Activated CD8-positive, alpha-beta T cell treated with anti-CD3 and anti-CD28 coated beads, Interleukin-2, amount 10 ng/mL, durations not matched to agents 7 days and 5 days (primary cell): ENCODE data around the gene YKT6. TPM values are rescaled to one million over a fixed set of nuclear protein-coding genes. Genes with fewer than 3 reads are reported as not detected.
"Not testable (repeated sequence)": the region's sequence is repeated elsewhere in the genome, so short reads cannot be mapped to it uniquely, and the experiment has no call there.

Experiments
- ATAC-seq: fragments of 150-1000 bp; cut with Tn5 transposase; one replicate; pipeline ENCODE4 v1.10.0; 2021; ENCODE audit warnings: moderate library complexity
- CTCF ChIA-PET: fragments of 350-600 bp; sonication (Branson Sonifier 250); formaldehyde crosslinking; loops from one replicate; lab custom pipeline; 2021; ENCODE audit warnings: antibody characterized with exemption; lab: Charles Lee
- POLR2A ChIA-PET: fragments of 350-600 bp; sonication (Branson Sonifier 250); formaldehyde crosslinking; loops from one replicate; lab custom pipeline; 2021; ENCODE audit warnings: antibody characterized with exemption; lab: Charles Lee
- DNase-seq: peaks from one replicate; pipeline ENCODE4 v3.0.0-alpha.2; 2020
- H3K27ac Mint-ChIP-seq: one replicate; pipeline ENCODE4 v1.8.0; 2021; ENCODE audit warnings: mild to moderate bottlenecking, mixed read lengths
- H3K27me3 Mint-ChIP-seq: one replicate; pipeline ENCODE4 v1.8.0; 2021; ENCODE audit warnings: low read depth, mixed read lengths
- H3K36me3 Mint-ChIP-seq: one replicate; pipeline ENCODE4 v1.8.0; 2021; ENCODE audit warnings: low read depth, mixed read lengths
- H3K4me1 Mint-ChIP-seq: one replicate; pipeline ENCODE4 v1.8.0; 2021; ENCODE audit warnings: low read depth, mixed read lengths
- H3K4me3 Mint-ChIP-seq: one replicate; pipeline ENCODE4 v1.8.0; 2021; ENCODE audit warnings: mild to moderate bottlenecking, mixed read lengths
- H3K9me3 Mint-ChIP-seq: one replicate; pipeline ENCODE4 v1.8.0; 2022; ENCODE audit warnings: mixed read lengths; ENCODE audit not compliant: insufficient read depth
- total RNA-seq, 2 experiments: library from RNA; stranded (reverse); gene quantifications; one replicate each; pipeline ENCODE4 v1.2.3, GENCODE V29; 2021

The YKT6 gene
- total RNA-seq, 2 experiments from 2014 or later, result 64.5 to 70.2 TPM

- ATAC-seq, H3K4me3 Mint-ChIP-seq, POLR2A ChIA-PET, CTCF ChIA-PET, H3K9me3 Mint-ChIP-seq, H3K36me3 Mint-ChIP-seq, DNase-seq, H3K27ac Mint-ChIP-seq, H3K4me1 Mint-ChIP-seq: not testable (repeated sequence)
- peaks cover 31% of the 10 kb centered on the region for H3K27me3 Mint-ChIP-seq
These were observed 26.2 kb upstream of the YKT6 start for GRCh38 chr7:44174694-44174948.

GRCh38 chr7:44175730-44176129 lies 25.0 kb upstream of the YKT6 start:
- no peaks in the 10 kb centered on the region for H3K36me3 Mint-ChIP-seq
- no peak overlapping the region for H3K4me3 Mint-ChIP-seq
- no peaks in the 10 kb centered on the region for H3K9me3 Mint-ChIP-seq
- POLR2A ChIA-PET, result interaction anchor here (0.6 kb wide), 1 partner anchor 569 kb away, joined by 3 read pairs; no protein-coding TSS in a partner anchor
- peaks cover 30% of the 10 kb centered on the region for H3K27me3 Mint-ChIP-seq
- CTCF ChIA-PET, result no interaction called here
- ATAC-seq, result no peak
- no peaks in the 10 kb centered on the region for H3K4me1 Mint-ChIP-seq
- H3K27ac Mint-ChIP-seq, result no peak overlapping the region
- no peak for DNase-seq

DNA sequence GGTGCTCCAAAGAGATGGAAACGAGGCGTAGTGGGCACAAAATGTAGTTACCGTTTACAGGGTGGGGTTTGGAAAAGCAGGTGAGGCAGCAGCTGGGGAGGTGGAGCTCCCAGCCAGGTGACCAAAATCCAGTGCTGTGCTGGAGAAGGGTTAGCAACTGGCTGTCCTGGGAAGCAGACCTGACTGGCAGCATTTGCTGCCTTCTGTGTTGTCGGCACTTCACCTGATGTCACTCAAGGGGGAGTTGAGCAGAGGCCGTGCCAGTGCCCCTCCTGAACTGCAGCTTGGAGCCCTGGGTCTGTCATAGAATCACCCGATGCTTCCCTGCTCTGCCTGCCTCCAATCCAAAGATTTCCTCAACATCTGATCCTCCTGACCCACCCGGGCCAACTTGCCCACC lies 24.3 kb upstream of the YKT6 start:
- Mint-ChIP-seq H3K4me3 (no peak overlapping the region), H3K27ac (no peak overlapping the region)

GRCh38 chr7:44177570-44178131 lies 23.1 kb upstream of the YKT6 start:
- H3K9me3 Mint-ChIP-seq, result no peaks in the 10 kb centered on the region
- H3K4me1 Mint-ChIP-seq, result no peaks in the 10 kb centered on the region
- H3K4me3 Mint-ChIP-seq, result no peak overlapping the region
- ChIA-PET CTCF (no interaction called here), POLR2A (no interaction called here)
- H3K27me3 Mint-ChIP-seq, result peaks cover 30% of the 10 kb centered on the region
- no peak for ATAC-seq
- no peaks in the 10 kb centered on the region for H3K36me3 Mint-ChIP-seq
- no peak overlapping the region for H3K27ac Mint-ChIP-seq
- DNase-seq, result no peak

More for the DNA sequence above, 24.3 kb upstream of the YKT6 start:
- H3K36me3 Mint-ChIP-seq, result no peaks in the 10 kb centered on the region
- ATAC-seq (no peak), DNase-seq (no peak)
- no peaks in the 10 kb centered on the region for H3K4me1 Mint-ChIP-seq
- H3K9me3 Mint-ChIP-seq, result no peaks in the 10 kb centered on the region
- ChIA-PET CTCF (no interaction called here), POLR2A (interaction anchor here (0.6 kb wide), 1 partner anchor 568 kb away, joined by 3 read pairs; no protein-coding TSS in a partner anchor)
- peaks cover 32% of the 10 kb centered on the region for H3K27me3 Mint-ChIP-seq

- no peak overlapping the region for H3K4me3 Mint-ChIP-seq
- ATAC-seq (no peak), DNase-seq (no peak)
- peaks cover 5% of the 10 kb centered on the region for H3K9me3 Mint-ChIP-seq
- H3K27ac Mint-ChIP-seq, result no peak overlapping the region
- CTCF ChIA-PET, result no interaction called here
- POLR2A ChIA-PET, result no interaction called here
- H3K27me3 Mint-ChIP-seq, result peaks cover 19% of the 10 kb centered on the region
- no peaks in the 10 kb centered on the region for H3K4me1 Mint-ChIP-seq
- H3K36me3 Mint-ChIP-seq, result no peaks in the 10 kb centered on the region
These were observed 20.1 kb upstream of the YKT6 start for GRCh38 chr7:44180631-44181030.

- Mint-ChIP-seq H3K36me3 (no peaks in the 10 kb centered on the region), H3K27ac (no peak overlapping the region), H3K4me1 (no peaks in the 10 kb centered on the region), H3K9me3 (peaks cover 5% of the 10 kb centered on the region), H3K4me3 (no peak overlapping the region), H3K27me3 (peaks cover 11% of the 10 kb centered on the region)
- ATAC-seq, result no peak
- CTCF ChIA-PET, result no interaction called here
- no peak for DNase-seq
- POLR2A ChIA-PET, result no interaction called here
These were observed 18.0 kb upstream of the YKT6 start for GRCh38 chr7:44182827-44183226.

DNA sequence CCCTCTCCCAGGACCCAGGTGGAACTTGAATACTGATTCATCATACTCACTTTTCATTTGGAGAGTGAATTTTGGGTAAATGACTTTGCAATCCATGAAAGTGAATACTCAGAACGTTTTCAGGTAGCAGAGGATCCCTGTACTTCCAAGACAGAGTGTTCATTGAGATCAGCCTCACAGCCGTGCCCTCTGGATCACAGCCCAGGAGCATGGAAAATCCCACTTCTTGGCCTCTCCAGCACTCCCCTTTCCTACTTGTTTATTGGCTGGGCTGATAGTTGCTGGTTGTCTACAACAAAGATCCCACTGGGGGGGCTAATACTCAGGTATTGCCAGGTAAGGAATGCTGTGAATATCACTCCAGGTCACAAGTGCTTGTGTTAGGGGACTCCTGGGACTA lies 17.4 kb upstream of the YKT6 start:
- H3K4me3 Mint-ChIP-seq, result no peak overlapping the region
- ATAC-seq, result no peak
- H3K27ac Mint-ChIP-seq, result no peak overlapping the region
- ChIA-PET POLR2A (no interaction called here), CTCF (no interaction called here)
- no peaks in the 10 kb centered on the region for H3K36me3 Mint-ChIP-seq
- no peaks in the 10 kb centered on the region for H3K4me1 Mint-ChIP-seq
- peaks cover 7% of the 10 kb centered on the region for H3K27me3 Mint-ChIP-seq
- no peak for DNase-seq
- peaks cover 5% of the 10 kb centered on the region for H3K9me3 Mint-ChIP-seq

GRCh38 chr7:44184206-44184872 lies 16.4 kb upstream of the YKT6 start:
- DNase-seq (no peak), ATAC-seq (no peak)
- no peak overlapping the region for H3K4me3 Mint-ChIP-seq
- ChIA-PET CTCF (no interaction called here), POLR2A (no interaction called here)
- no peaks in the 10 kb centered on the region for H3K36me3 Mint-ChIP-seq
- H3K4me1 Mint-ChIP-seq, result no peaks in the 10 kb centered on the region
- H3K9me3 Mint-ChIP-seq, result peaks cover 5% of the 10 kb centered on the region
- no peak overlapping the region for H3K27ac Mint-ChIP-seq
- peaks cover 4% of the 10 kb centered on the region for H3K27me3 Mint-ChIP-seq

- ATAC-seq, result no peak
- H3K4me3 Mint-ChIP-seq, result no peak overlapping the region
- no peak overlapping the region for H3K27ac Mint-ChIP-seq
- CTCF ChIA-PET, result no interaction called here
- no peaks in the 10 kb centered on the region for H3K36me3 Mint-ChIP-seq
- H3K27me3 Mint-ChIP-seq, result peaks cover 4% of the 10 kb centered on the region
- H3K9me3 Mint-ChIP-seq, result peaks cover 5% of the 10 kb centered on the region
- POLR2A ChIA-PET, result no interaction called here
- DNase-seq, result no peak
- H3K4me1 Mint-ChIP-seq, result no peaks in the 10 kb centered on the region
These were observed 15.8 kb upstream of the YKT6 start for GRCh38 chr7:44184873-44185446.

DNA sequence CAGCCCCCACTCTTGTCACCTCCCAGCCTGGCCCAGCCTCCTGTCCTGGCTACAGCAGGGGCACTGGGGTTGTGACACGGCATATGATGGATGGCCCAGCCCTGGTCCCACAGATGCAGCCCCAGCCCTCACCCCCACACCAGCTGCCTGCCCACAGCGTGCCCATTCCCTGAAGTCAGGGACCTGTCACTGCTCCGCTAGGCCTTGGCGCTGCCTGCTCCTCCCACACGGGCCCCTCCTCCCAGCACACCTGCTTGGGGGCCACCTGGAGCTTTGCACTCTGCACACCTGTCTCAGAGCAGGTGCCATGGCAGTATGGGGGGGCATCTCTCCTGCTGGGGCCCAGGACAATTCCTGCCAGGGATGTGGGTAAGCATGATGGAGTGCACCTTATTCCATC lies 15.0 kb upstream of the YKT6 start:
- H3K36me3 Mint-ChIP-seq, result no peaks in the 10 kb centered on the region
- H3K4me1 Mint-ChIP-seq, result no peaks in the 10 kb centered on the region
- H3K9me3 Mint-ChIP-seq, result peaks cover 5% of the 10 kb centered on the region
- DNase-seq, result no peak
- POLR2A ChIA-PET, result no interaction called here
- no peak for ATAC-seq
- CTCF ChIA-PET, result interaction anchor here (1.6 kb wide), 1 partner anchor 10 kb away, joined by 4 read pairs; no protein-coding TSS in a partner anchor
- peaks cover 7% of the 10 kb centered on the region for H3K27me3 Mint-ChIP-seq
- H3K27ac Mint-ChIP-seq, result no peak overlapping the region
- no peak overlapping the region for H3K4me3 Mint-ChIP-seq

DNA sequence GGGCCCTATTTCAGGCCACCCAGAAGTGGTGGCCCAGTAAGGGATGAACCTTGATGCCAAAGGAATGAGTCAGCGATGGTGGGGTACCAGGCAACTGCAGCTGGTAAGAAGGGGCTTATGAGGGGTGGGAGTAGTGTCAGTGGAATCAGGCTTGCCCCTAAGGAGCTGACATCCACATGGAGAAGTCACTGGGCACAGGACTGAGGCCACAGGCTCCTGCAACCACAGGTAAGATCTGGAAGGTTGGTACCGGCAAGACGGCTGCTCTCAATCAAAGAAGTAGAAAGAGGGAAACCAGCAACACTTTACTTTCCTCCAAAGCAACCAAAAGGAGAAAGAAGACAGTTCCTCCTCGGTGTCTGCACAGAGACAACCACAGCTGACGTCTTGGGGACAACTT lies 14.0 kb upstream of the YKT6 start:
- ChIA-PET POLR2A (no interaction called here), CTCF (interaction anchor here (1.6 kb wide), 1 partner anchor 9 kb away, joined by 4 read pairs; no protein-coding TSS in a partner anchor)
- DNase-seq, result no peak

GRCh38 chr7:44187636-44188416 lies 13.0 kb upstream of the YKT6 start:
- Mint-ChIP-seq H3K36me3 (no peaks in the 10 kb centered on the region), H3K4me3 (no peak overlapping the region), H3K4me1 (no peaks in the 10 kb centered on the region), H3K27me3 (peaks cover 3% of the 10 kb centered on the region), H3K9me3 (peaks cover 4% of the 10 kb centered on the region), H3K27ac (no peak overlapping the region)
- DNase-seq, result no peak
- ATAC-seq, result no peak
- POLR2A ChIA-PET, result no interaction called here
- CTCF ChIA-PET, result no interaction called here

More for the DNA sequence above, 14.0 kb upstream of the YKT6 start:
- H3K36me3 Mint-ChIP-seq, result no peaks in the 10 kb centered on the region
- no peak overlapping the region for H3K4me3 Mint-ChIP-seq
- peak overlapping the region; percentile 18 for H3K27ac Mint-ChIP-seq
- peaks cover 5% of the 10 kb centered on the region for H3K9me3 Mint-ChIP-seq
- ATAC-seq, result no peak
- peaks cover 3% of the 10 kb centered on the region for H3K27me3 Mint-ChIP-seq
- no peaks in the 10 kb centered on the region for H3K4me1 Mint-ChIP-seq
